Nucleus accumbens (tissue), 56 donors: ENCODE data around the gene LMAN1L.
"Not testable (repeated sequence)": the region's sequence is repeated elsewhere in the genome, so short reads cannot be mapped to it uniquely, and the experiment has no call there.

ENCODE experiments used
- DNase-seq, 56 donors: peaks; one replicate each; lab custom pipeline; 2025; lab: John Stamatoyannopoulos, UW

LMAN1L gene

GRCh38 chr15:74781431-74782258 lies 31.0 kb upstream of the LMAN1L start, which contains the start of gene CSK:
TSS of gene CSK (plus strand) at chr15:74782080. CDS start at chr15:74798298, 16,218 bp downstream.
- DNase-seq: peak in 41 of 56 donors; percentile 27 to 78 (median 54)

GRCh38 chr15:74782259-74783071 lies 30.2 kb upstream of the LMAN1L start:
- peak in 7 of 56 donors; percentile 18 to 52 (median 37) for DNase-seq

GRCh38 chr15:74783072-74783807 lies 29.4 kb upstream of the LMAN1L start:
- DNase-seq: peak in 4 of 56 donors; percentile 12 to 37 (median 26)

- DNase-seq: peak in 1 of 56 donors; percentile 11
Measured at GRCh38 chr15:74783808-74784175, 28.8 kb upstream of the LMAN1L start.

- no peak for DNase-seq
Measured at GRCh38 chr15:74784426-74785193, 28.0 kb upstream of the LMAN1L start.

GRCh38 chr15:74785194-74786032 lies 27.2 kb upstream of the LMAN1L start:
- DNase-seq: no peak

- not testable (repeated sequence) for DNase-seq
Measured at GRCh38 chr15:74786081-74786480, 26.6 kb upstream of the LMAN1L start.

- DNase-seq: no peak
Measured at GRCh38 chr15:74786551-74787165, 26.0 kb upstream of the LMAN1L start.

- DNase-seq: peak in 32 of 56 donors; percentile 24 to 67 (median 46)
Measured at GRCh38 chr15:74787251-74788041, 25.2 kb upstream of the LMAN1L start.

GRCh38 chr15:74788042-74788682 lies 24.5 kb upstream of the LMAN1L start:
- no peak for DNase-seq

GRCh38 chr15:74788683-74789151 lies 23.9 kb upstream of the LMAN1L start:
- DNase-seq: no peak

- no peak for DNase-seq
Measured at GRCh38 chr15:74789171-74789631, 23.4 kb upstream of the LMAN1L start.

GRCh38 chr15:74789741-74790079 lies 22.9 kb upstream of the LMAN1L start:
- no peak for DNase-seq

- peak in 49 of 56 donors; percentile 5 to 85 (median 62) for DNase-seq
Measured at GRCh38 chr15:74790080-74790916, 22.3 kb upstream of the LMAN1L start.

GRCh38 chr15:74791007-74791406 lies 21.6 kb upstream of the LMAN1L start:
- no peak for DNase-seq

GRCh38 chr15:74791667-74792066 lies 21.0 kb upstream of the LMAN1L start:
- DNase-seq: no peak
